Measurements from ENCODE around the gene CDC42BPG.

The CDC42BPG gene

DNA sequence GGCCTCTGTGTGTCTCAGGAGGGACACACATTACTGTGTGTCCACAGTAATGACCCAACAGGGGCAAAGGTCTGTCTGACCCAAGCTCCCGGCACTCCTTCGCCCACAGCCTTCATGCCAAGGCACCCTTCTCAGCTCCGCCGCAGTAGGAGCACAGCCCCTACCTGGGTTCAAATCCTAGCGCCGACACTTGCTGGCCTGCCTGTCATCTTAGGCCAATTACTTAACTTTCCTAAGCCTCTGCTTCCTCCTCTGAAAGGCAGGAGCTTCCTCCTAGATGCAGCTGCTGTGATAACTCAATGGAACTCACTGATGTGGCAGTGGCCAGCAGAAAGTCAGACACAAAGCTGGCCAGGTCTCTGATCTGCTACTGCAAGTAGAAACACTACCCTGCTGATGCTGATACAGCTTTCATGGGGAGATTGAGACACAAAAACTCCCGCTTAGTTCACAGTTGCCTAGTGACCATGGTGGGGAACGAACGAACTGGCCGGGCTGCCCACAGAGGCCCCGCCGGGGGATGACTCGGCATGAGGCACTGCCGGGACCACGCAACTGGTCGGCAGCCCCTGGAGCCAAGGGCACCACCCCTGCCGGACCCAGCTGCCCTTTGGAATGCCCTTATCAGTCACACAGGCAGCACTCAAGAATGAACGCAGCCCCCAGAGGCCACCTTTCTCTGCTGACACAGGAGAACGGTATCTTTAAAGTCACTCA is 25.9 kb upstream of the CDC42BPG start:
- Histone ChIP-seq H3K27me3 (replicated peaks; ENCODE audit: control insufficient read depth, insufficient read depth, low read length) (no peaks in the 10 kb centered on the region), H3K4me1 (ENCODE audit: control insufficient read depth, insufficient read depth, low read length) (peaks cover 51% of the 10 kb centered on the region), H3K9ac (ENCODE audit: low read length) (peak overlapping the region; percentile 49), H3K4me3 (ENCODE audit: low read length) (peak overlapping the region; percentile 42), H3K9me3 (ENCODE audit: control insufficient read depth, low read length) (no peaks in the 10 kb centered on the region), H3K36me3 (ENCODE audit: control insufficient read depth, insufficient read depth, low read length, severe bottlenecking) (peaks cover 38% of the 10 kb centered on the region)
- DNase-seq (ENCODE audit: low read depth), result peak; percentile 79

DNA sequence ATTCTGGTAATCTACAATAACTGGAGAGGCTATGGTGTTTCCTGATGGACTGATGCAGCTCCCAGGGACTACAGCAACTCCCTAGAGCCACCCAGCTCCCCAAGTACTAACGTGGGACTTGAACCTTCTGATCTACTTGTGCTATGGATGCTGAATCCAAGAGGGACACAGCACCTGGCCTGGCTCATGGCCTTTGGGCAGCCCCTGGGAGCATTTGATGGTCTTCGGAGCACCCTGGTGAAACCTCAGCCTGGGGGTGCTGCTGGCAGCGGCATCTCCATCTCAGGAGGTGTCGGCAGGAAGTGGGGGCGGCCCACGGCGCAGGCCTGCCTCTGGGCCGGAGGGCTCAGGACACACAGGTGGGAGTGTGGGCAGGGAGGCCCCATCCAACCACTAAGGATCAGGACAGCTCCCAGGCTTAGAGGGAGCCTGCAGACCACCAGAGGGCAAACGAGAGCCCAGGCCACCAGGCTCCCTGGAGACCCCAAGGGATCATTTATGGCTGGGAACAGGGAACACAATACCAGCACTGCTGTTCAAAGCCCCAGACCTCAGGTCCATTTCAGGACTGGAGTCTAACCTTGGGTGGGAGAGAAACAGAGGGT is 25.2 kb upstream of the CDC42BPG start:
- H3K4me1 ChIP-seq (ENCODE audit: control insufficient read depth, insufficient read depth, low read length), result peaks cover 53% of the 10 kb centered on the region
- no peak for DNase-seq (ENCODE audit: low read depth)

DNA sequence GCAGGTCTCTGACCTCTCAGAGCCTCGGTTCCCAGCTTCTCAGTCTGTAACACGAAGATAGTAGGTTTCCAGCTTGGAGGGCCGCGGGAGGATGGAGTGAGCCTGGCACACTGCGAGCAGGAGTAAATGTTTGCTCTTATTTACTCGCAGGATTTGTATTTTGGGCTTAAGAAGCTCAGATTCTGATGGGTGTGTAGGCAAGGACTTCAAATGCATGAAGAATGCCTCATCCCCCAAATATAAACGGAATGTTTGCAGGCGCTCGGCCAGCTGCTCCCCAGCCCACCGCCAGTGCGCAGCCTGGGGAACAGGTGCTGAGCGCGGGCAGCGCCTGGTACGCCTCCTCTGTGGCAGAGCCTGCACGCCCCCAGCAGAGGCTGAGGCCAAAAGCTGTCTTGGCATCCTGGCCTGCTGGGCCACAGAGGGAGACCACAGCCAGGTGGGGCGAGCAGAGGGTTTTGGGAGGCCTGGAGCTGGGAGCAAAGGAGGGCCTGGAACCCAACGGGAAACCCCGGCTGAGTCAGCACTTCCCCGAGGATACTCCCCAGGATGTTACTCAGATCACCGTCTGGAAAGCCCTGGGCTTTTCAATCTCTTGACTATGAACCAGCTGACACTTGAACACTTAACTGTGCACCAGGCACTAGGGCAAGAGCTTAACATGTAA is 24.6 kb upstream of the CDC42BPG start:
- H3K9ac ChIP-seq (ENCODE audit: low read length), result no peak overlapping the region
- no peaks in the 10 kb centered on the region for H3K27me3 ChIP-seq (replicated peaks; ENCODE audit: control insufficient read depth, insufficient read depth, low read length)
- H3K4me3 ChIP-seq (ENCODE audit: low read length), result no peak overlapping the region
- no peaks in the 10 kb centered on the region for H3K9me3 ChIP-seq (ENCODE audit: control insufficient read depth, low read length)
- H3K36me3 ChIP-seq (ENCODE audit: control insufficient read depth, insufficient read depth, low read length, severe bottlenecking), result peaks cover 33% of the 10 kb centered on the region
- H3K4me1 ChIP-seq (ENCODE audit: control insufficient read depth, insufficient read depth, low read length), result peaks cover 55% of the 10 kb centered on the region
- peak; percentile 60 for DNase-seq (ENCODE audit: low read depth)

More for the DNA sequence above, 25.2 kb upstream of the CDC42BPG start:
- Histone ChIP-seq H3K9ac (ENCODE audit: low read length) (peak overlapping the region; percentile 49), H3K9me3 (ENCODE audit: control insufficient read depth, low read length) (no peaks in the 10 kb centered on the region), H3K27me3 (replicated peaks; ENCODE audit: control insufficient read depth, insufficient read depth, low read length) (no peaks in the 10 kb centered on the region), H3K36me3 (ENCODE audit: control insufficient read depth, insufficient read depth, low read length, severe bottlenecking) (peaks cover 38% of the 10 kb centered on the region), H3K4me3 (ENCODE audit: low read length) (peak overlapping the region; percentile 42)

DNA sequence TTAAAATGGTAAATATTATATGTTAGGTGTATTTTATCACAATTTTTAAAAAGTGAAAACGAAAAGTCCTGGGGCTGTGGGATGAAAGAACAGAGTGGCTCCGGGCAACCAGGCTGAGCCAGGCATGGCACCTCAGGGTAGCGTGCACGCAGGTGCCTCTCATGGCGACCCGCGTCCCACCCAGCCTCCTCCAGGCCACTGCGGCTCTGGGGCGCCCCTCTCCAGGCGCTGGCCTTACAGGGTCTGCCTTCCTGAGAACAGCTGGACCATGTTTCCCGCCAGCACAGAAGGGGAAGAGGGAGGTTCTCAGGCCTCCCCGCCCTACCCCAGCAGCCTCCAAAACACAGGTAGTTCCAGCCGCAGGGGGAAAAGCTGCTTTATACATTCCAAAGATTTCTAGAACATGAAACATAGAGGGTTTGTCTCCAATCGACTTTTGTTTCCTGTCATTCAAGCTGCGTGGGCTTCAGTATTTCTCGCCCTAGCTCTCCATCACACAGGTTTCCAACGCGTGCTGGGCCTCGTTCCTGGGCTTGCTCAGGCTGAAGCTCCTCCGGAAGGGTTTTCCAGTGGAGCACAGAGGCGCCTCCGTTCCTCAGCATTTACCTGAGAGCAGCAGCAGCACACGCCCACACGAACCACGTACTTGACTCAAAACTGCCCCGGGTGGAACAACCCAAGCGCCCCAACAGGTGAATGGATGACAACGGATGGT is 23.5 kb upstream of the CDC42BPG start:
- Histone ChIP-seq H3K9me3 (ENCODE audit: control insufficient read depth, low read length) (no peaks in the 10 kb centered on the region), H3K36me3 (ENCODE audit: control insufficient read depth, insufficient read depth, low read length, severe bottlenecking) (peaks cover 26% of the 10 kb centered on the region), H3K9ac (ENCODE audit: low read length) (no peak overlapping the region), H3K4me1 (ENCODE audit: control insufficient read depth, insufficient read depth, low read length) (peaks cover 63% of the 10 kb centered on the region), H3K27me3 (replicated peaks; ENCODE audit: control insufficient read depth, insufficient read depth, low read length) (no peaks in the 10 kb centered on the region), H3K4me3 (ENCODE audit: low read length) (no peak overlapping the region)
- no peak for DNase-seq (ENCODE audit: low read depth)

DNA sequence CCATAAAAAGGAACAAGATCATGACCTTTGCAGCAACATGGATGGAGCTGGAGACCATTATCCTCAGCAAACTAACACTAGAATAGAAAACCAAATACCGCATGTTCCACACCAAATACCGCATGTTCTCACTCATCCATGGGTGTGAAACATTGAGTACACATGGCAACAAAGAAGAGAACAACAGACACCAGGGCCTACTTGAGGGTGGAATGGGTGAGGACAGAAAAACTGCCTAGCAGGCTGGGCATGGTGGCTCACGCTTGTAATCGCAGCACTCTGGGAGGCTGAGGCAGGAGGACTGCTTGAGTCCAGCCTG is 21.7 kb upstream of the CDC42BPG start:
- H3K27me3 ChIP-seq (replicated peaks; ENCODE audit: control insufficient read depth, insufficient read depth, low read length), result no peaks in the 10 kb centered on the region
- H3K9ac ChIP-seq (ENCODE audit: low read length), result peak overlapping the region; percentile 31
- peaks cover 71% of the 10 kb centered on the region for H3K4me1 ChIP-seq (ENCODE audit: control insufficient read depth, insufficient read depth, low read length)
- H3K9me3 ChIP-seq (ENCODE audit: control insufficient read depth, low read length), result no peaks in the 10 kb centered on the region
- H3K36me3 ChIP-seq (ENCODE audit: control insufficient read depth, insufficient read depth, low read length, severe bottlenecking), result peaks cover 11% of the 10 kb centered on the region
- no peak overlapping the region for H3K4me3 ChIP-seq (ENCODE audit: low read length)
- no peak for DNase-seq (ENCODE audit: low read depth)

DNA sequence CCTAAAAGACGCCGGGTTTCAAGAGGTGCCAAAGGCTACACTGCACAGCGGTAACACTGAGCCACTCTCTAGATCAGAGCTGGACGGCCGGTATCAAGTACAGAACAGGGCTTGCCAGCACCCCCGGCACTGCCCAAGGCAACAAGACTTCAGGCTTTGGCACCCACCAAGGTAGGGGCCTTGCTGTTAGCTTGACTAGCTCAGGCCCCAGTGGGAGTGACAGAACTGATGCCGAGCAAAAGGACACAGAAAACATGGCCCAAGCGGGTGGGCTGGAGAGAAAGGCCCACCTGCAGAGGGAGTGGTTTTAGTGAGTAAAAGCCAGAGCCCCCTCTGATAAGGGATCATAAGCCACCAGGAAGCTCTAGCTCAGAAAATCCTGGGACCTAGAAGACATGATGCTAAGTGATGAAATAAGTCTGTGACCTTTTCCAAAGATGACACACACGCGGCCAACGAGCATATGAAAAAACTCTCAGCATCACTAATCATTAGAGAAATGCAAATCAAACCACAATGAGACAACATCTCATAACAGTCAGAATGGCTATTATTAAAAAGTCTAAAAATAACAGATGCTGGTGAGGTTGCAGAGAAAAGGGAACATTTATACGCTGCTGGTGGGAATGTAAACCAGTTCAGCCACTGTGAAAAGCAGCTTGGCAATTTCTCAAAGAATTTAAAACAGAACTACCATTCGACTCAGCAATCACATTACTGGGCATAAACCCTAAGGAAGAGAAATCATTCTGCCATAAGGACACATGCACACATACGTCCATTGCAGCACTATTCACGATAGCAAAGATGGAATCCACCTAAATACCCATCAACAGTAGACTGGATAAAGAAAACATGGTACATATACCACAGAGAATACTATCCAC is 21.1 kb upstream of the CDC42BPG start:
- Histone ChIP-seq H3K4me1 (ENCODE audit: control insufficient read depth, insufficient read depth, low read length) (peaks cover 65% of the 10 kb centered on the region), H3K9ac (ENCODE audit: low read length) (peak overlapping the region; percentile 79)

DNA sequence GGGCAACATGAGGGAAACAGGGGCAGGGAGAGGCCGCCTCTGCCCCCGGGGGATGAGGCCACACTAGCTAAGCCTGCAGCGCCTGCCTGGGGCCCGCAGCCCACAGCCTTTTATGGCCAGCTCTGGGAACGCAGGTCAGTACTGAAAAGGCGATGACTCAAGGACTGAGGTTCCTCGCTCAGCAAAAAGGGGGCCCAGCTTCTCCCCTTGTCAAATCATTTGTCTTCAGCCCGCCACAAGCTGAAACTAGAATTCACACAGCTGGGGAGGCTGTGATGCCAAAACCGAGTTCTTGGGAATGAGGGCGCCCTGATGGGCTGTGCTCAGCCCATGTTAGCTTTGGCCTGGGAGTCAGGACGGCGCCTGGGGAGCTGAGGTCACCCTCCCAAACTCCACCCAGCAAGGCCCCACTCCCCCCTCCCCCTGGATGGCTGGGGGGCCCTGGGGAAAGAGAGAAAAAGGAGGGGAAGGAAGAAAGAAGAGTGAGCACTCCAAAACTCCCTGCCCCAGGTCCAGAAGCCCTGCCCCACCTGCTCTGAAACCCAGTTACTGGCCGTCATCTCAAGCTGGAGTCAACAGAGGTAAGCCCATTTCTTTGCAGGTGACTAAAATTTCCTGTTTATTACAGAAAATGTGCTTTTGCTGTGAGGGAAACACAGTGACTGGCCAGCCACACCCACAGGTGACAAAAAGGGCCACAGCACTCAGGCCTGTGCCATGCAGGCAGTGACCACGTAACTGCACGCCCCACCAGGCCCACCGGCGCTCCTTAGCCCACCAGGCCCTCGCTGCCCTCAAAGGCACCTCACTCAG is 20.2 kb upstream of the CDC42BPG start:
- Histone ChIP-seq H3K4me1 (ENCODE audit: control insufficient read depth, insufficient read depth, low read length) (peaks cover 57% of the 10 kb centered on the region), H3K36me3 (ENCODE audit: control insufficient read depth, insufficient read depth, low read length, severe bottlenecking) (peaks cover 13% of the 10 kb centered on the region), H3K27me3 (replicated peaks; ENCODE audit: control insufficient read depth, insufficient read depth, low read length) (no peaks in the 10 kb centered on the region), H3K4me3 (ENCODE audit: low read length) (peak overlapping the region; percentile 53), H3K9ac (ENCODE audit: low read length) (peak overlapping the region; percentile 79), H3K9me3 (ENCODE audit: control insufficient read depth, low read length) (no peaks in the 10 kb centered on the region)
- DNase-seq (ENCODE audit: low read depth), result peak; percentile 94

More for the DNA sequence above, 21.1 kb upstream of the CDC42BPG start:
- DNase-seq (ENCODE audit: low read depth), result peak; percentile 60
- peaks cover 9% of the 10 kb centered on the region for H3K36me3 ChIP-seq (ENCODE audit: control insufficient read depth, insufficient read depth, low read length, severe bottlenecking)
- H3K9me3 ChIP-seq (ENCODE audit: control insufficient read depth, low read length), result no peaks in the 10 kb centered on the region
- peak overlapping the region; percentile 53 for H3K4me3 ChIP-seq (ENCODE audit: low read length)
- H3K27me3 ChIP-seq (replicated peaks; ENCODE audit: control insufficient read depth, insufficient read depth, low read length), result no peaks in the 10 kb centered on the region

DNA sequence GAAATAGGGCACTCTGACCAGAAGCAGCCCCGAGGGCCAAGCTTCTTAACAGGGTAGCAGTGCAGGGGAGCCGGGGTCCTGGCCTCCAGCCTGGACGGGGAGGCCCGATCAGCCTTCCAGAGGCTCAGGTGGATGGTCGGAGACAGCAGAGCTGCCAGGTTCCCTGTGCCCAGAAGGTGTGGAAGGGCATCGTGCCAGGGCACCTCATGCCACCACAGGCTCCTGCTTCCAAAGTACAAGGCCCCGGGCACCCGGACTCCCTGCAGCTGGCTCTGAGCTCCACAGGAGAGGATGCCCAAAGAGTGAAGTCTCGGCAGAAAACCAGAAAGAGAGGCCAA is 19.7 kb upstream of the CDC42BPG start:
- Histone ChIP-seq H3K4me3 (ENCODE audit: low read length) (peak overlapping the region; percentile 42), H3K36me3 (ENCODE audit: control insufficient read depth, insufficient read depth, low read length, severe bottlenecking) (peaks cover 19% of the 10 kb centered on the region), H3K9ac (ENCODE audit: low read length) (peak overlapping the region; percentile 79), H3K9me3 (ENCODE audit: control insufficient read depth, low read length) (no peaks in the 10 kb centered on the region), H3K4me1 (ENCODE audit: control insufficient read depth, insufficient read depth, low read length) (peaks cover 51% of the 10 kb centered on the region), H3K27me3 (replicated peaks; ENCODE audit: control insufficient read depth, insufficient read depth, low read length) (no peaks in the 10 kb centered on the region)
- DNase-seq (ENCODE audit: low read depth), result no peak

DNA sequence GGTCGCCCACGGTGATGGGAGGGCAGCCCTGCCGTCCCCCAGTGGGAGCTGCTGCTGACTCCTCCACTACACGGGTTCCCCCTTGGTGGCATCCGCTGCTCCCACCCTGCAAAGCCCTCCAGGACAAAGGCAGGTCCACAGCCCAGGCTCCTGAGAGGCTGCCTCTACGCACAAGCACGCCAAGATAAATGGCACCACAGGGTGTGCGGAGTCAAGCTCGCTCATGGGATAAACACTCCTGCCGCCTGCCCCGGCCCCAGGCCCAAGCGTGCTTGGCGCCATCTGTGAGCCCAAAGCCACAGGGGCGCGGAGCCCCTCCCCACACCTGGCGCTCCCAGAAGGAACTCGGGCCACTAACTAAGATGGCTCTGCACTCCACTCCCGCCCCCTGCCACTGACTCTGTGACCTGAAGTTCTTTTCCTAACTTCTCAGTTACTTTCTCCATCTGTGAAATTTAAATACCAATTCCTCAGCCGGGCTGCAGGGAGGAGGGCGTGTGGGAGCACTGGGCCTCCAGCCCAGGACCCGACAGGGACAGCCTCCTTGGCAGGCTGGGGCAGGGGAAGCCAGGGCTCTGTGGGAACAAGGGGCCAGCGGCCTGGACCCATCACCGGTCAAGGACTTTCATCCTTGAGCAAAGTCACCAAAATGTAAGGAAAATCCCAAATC is 19.1 kb upstream of the CDC42BPG start:
- DNase-seq (ENCODE audit: low read depth), result peak; percentile 42
- H3K4me3 ChIP-seq (ENCODE audit: low read length), result peak overlapping the region; percentile 42
- H3K27me3 ChIP-seq (replicated peaks; ENCODE audit: control insufficient read depth, insufficient read depth, low read length), result no peaks in the 10 kb centered on the region
- peaks cover 45% of the 10 kb centered on the region for H3K4me1 ChIP-seq (ENCODE audit: control insufficient read depth, insufficient read depth, low read length)
- peak overlapping the region; percentile 79 for H3K9ac ChIP-seq (ENCODE audit: low read length)
- H3K9me3 ChIP-seq (ENCODE audit: control insufficient read depth, low read length), result no peaks in the 10 kb centered on the region
- peaks cover 23% of the 10 kb centered on the region for H3K36me3 ChIP-seq (ENCODE audit: control insufficient read depth, insufficient read depth, low read length, severe bottlenecking)

DNA sequence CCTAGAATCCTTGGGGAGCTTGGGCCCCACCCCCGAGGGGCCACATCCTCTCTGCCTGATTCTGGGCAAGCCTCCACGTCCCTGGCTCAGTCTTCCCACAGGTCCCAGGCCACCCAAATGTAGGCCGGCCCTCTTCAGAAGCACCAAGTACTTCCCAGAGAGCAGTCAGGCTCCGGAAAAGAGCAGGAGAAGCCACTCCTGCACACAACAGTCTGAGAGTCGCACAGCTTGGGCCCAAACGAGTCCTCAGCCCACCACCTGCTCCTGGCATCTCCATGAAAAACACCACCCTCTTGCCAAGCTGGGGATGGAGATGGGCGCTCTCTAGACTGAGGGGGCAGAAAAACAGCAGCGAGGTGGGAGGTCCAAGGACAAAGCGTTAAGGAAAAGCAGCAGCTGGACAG is 18.5 kb upstream of the CDC42BPG start:
- Histone ChIP-seq H3K27me3 (replicated peaks; ENCODE audit: control insufficient read depth, insufficient read depth, low read length) (no peaks in the 10 kb centered on the region), H3K36me3 (ENCODE audit: control insufficient read depth, insufficient read depth, low read length, severe bottlenecking) (peaks cover 20% of the 10 kb centered on the region), H3K9ac (ENCODE audit: low read length) (peak overlapping the region; percentile 79), H3K9me3 (ENCODE audit: control insufficient read depth, low read length) (no peaks in the 10 kb centered on the region), H3K4me1 (ENCODE audit: control insufficient read depth, insufficient read depth, low read length) (peaks cover 43% of the 10 kb centered on the region), H3K4me3 (ENCODE audit: low read length) (peak overlapping the region; percentile 42)
- DNase-seq (ENCODE audit: low read depth), result no peak

All from adipocyte (in vitro differentiated cells).